Midbrain (tissue), 1 donor: ENCODE results near the gene MXRA8.

ENCODE experiments used
- DNase-seq: peaks from one replicate; lab custom pipeline; 2025; lab: John Stamatoyannopoulos, UW

The MXRA8 gene

GRCh38 chr1:1349256-1350012 lies 8.9 kb downstream of the MXRA8 start, which contains the start of gene DVL1:
TSS of gene DVL1 (minus strand) at chr1:1349418. CDS start at chr1:1349065, 353 bp downstream.
- DNase-seq: peak; percentile 68

- DNase-seq: no peak
Observed at GRCh38 chr1:1348420-1349255, 9.7 kb downstream of the MXRA8 start.

- no peak for DNase-seq
Observed at GRCh38 chr1:1347663-1348419, 10.5 kb downstream of the MXRA8 start.

- no peak for DNase-seq
Observed at GRCh38 chr1:1347026-1347595, 11.2 kb downstream of the MXRA8 start.

- no peak for DNase-seq
Observed at GRCh38 chr1:1346501-1346890, 11.9 kb downstream of the MXRA8 start.

- DNase-seq: no peak
Observed at GRCh38 chr1:1345860-1346500, 12.4 kb downstream of the MXRA8 start.

- no peak for DNase-seq
Observed at GRCh38 chr1:1345384-1345783, 13.0 kb downstream of the MXRA8 start.

- no peak for DNase-seq
Observed at GRCh38 chr1:1344655-1345361, 13.5 kb downstream of the MXRA8 start.

- no peak for DNase-seq
Observed at GRCh38 chr1:1343811-1344421, 14.4 kb downstream of the MXRA8 start.

GRCh38 chr1:1342584-1343115 lies 15.7 kb downstream of the MXRA8 start:
- DNase-seq: no peak

GRCh38 chr1:1342061-1342562 lies 16.2 kb downstream of the MXRA8 start:
- no peak for DNase-seq

- no peak for DNase-seq
Observed at GRCh38 chr1:1341549-1342021, 16.8 kb downstream of the MXRA8 start.

GRCh38 chr1:1340791-1341548 lies 17.4 kb downstream of the MXRA8 start:
- no peak for DNase-seq

- DNase-seq: no peak
Observed at GRCh38 chr1:1340185-1340584, 18.2 kb downstream of the MXRA8 start.

- no peak for DNase-seq
Observed at GRCh38 chr1:1338278-1338677, 20.1 kb downstream of the MXRA8 start.

- no peak for DNase-seq
Observed at GRCh38 chr1:1337793-1338147, 20.6 kb downstream of the MXRA8 start.

- DNase-seq: no peak
Observed at GRCh38 chr1:1336931-1337792, 21.2 kb downstream of the MXRA8 start.

GRCh38 chr1:1336446-1336845 lies 21.9 kb downstream of the MXRA8 start:
- no peak for DNase-seq
